Measurements from ENCODE around the gene LAX1. TPM values are rescaled to one million over a fixed set of nuclear protein-coding genes. Genes with fewer than 3 reads are reported as not detected.

LAX1 gene
- total and polyA plus RNA-seq, 4 experiments from 2014 or later: 5.5 to 41.2 (median 38.1) TPM

DNA sequence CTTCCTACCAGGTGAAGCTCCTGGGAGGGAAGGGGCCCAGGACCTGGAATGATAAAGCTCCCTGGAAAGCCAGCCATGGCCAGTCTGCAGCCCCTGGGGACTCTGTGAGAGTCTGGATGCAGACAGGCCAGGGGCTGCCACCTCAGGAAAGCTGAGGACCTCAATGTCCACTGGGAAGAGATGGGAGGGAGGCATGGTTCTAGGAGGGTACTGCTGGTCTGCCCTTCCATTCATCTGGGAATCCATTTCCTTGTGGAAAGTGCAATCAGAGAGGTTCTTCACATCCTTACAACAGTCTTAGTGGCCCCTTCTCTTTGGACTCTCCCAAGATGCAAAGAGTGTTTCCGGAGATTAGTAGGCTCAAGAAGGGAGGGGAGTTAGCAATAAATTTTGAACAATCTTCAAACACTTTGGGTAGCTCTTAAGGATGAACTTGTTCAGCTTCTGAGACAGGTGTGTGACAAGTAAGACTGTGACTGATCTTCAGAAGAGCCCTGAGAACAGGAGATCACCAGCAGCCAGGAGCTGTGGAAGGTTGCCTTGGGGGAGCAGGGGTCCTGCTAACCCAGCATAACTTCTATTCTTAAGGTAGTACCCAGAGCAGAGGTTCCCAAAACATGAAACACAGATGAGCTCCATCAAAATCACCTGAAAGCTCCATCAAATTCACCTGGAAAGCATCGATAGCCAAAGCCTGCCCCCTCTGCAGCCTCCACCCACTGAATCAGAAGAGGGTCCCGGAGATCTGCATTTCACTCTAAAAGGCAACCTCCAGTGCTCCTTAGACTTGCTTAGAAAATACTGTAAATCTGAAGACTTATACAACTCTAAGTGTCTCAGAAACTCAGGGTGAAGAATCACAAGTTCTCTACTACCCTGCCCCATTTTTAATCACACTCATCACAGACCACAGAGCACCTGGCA is 616 bp upstream of the LAX1 start:
- POLR2A ChIA-PET (ENCODE audit: partially characterized antibody): interaction anchor here (0.7 to 4.1 kb wide), 50 partner anchors 9 to 752 kb away, joined by 3 to 69 read pairs (median 5); partner anchors contain the start of genes ATP2B4, ETNK2 and MDM4
- peak in 1 of 5 donors; percentile 24 for DNase-seq
- no peaks in the 10 kb centered on the region for H3K9me3 Mint-ChIP-seq
- H3K27ac Mint-ChIP-seq: peak overlapping the region; percentile 97 to 99 (median 98)
- intact Hi-C loops (cut with micrococcal nuclease): loop anchor here (1.0 to 10.0 kb wide), 8 partner anchors 10 to 437 kb away; partner anchors contain the start of genes ATP2B4, ZBED6 and ZC3H11A
- Histone ChIP-seq H3K9me3 (ENCODE audit: control insufficient read depth in 1 of 2, low read length in 2 of 2) (no peaks in the 10 kb centered on the region), H3K36me3 (ENCODE audit: insufficient read depth, low read length) (peaks cover 5% of the 10 kb centered on the region), H3K27me3 (ENCODE audit: insufficient read depth, low read length) (no peaks in the 10 kb centered on the region), H3K27ac (ENCODE audit: low read depth, low read length) (peak overlapping the region; percentile 90), H3K4me3 (ENCODE audit: low read length in 2 of 2) (peak overlapping the region in 1 of 2 donors; percentile 87), H3K4me1 (ENCODE audit: insufficient read depth, low read length) (peaks cover 55% of the 10 kb centered on the region)
- H3K36me3 Mint-ChIP-seq: peaks cover 10 to 22% of the 10 kb centered on the region in 2 donors
- peaks cover 33 to 65% (median 45%) of the 10 kb centered on the region in 4 donors for H3K4me1 Mint-ChIP-seq
- CTCF ChIA-PET (ENCODE audit: partially characterized antibody): interaction anchor here (0.6 to 3.1 kb wide), 16 partner anchors 12 to 497 kb away, joined by 3 to 21 read pairs (median 4); partner anchors contain the start of gene ATP2B4
- no peaks in the 10 kb centered on the region for H3K27me3 Mint-ChIP-seq
- H3K4me3 Mint-ChIP-seq: peak overlapping the region; percentile 94 to 99 (median 98)

DNA sequence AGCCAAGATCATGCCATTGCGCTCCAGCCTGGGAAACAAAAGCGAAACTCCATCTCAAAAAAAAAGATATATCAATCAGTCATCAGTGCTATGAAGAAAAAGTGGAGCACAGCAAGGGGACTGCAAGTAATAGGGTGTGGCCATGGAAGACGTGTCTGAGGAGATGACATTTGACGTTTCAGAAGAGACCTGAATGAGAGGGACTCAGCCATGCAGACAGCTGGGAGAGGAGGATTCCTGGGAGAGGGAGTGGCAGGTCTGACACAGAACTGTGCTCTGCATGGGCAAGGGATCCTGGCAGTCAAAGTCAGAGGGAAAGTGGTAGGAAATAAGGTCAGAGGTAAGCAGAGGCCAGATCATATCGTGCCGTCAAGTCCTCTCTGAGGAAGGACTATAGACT is 3.3 kb downstream of the LAX1 start:
- Mint-ChIP-seq H3K4me3 (peak overlapping the region; percentile 7 to 82 (median 72)), H3K9me3 (no peaks in the 10 kb centered on the region), H3K27me3 (no peaks in the 10 kb centered on the region), H3K4me1 (peaks cover 34 to 71% (median 49%) of the 10 kb centered on the region in 4 donors), H3K27ac (peak overlapping the region; percentile 43 to 97 (median 94)), H3K36me3 (peaks cover 34 to 48% of the 10 kb centered on the region in 2 donors)
- intact Hi-C loops (cut with micrococcal nuclease): loop anchor here (5.0 to 10.0 kb wide), 3 partner anchors 51 to 441 kb away; no protein-coding TSS in a partner anchor
- Histone ChIP-seq H3K4me3 (ENCODE audit: low read length in 2 of 2) (no peak overlapping the region), H3K27me3 (ENCODE audit: insufficient read depth, low read length) (no peaks in the 10 kb centered on the region), H3K9me3 (ENCODE audit: control insufficient read depth in 1 of 2, low read length in 2 of 2) (no peaks in the 10 kb centered on the region), H3K4me1 (ENCODE audit: insufficient read depth, low read length) (peaks cover 41% of the 10 kb centered on the region), H3K36me3 (ENCODE audit: insufficient read depth, low read length) (peaks cover 23% of the 10 kb centered on the region), H3K27ac (ENCODE audit: low read depth, low read length) (peak overlapping the region; percentile 27)
- peak in 3 of 5 donors; percentile 11 to 28 (median 22) for DNase-seq
- ChIA-PET CTCF (ENCODE audit: partially characterized antibody) (no interaction called here), POLR2A (ENCODE audit: partially characterized antibody) (interaction anchor here (0.7 to 1.1 kb wide), 3 partner anchors 43 to 739 kb away, joined by 3 to 5 read pairs (median 4); no protein-coding TSS in a partner anchor)

DNA sequence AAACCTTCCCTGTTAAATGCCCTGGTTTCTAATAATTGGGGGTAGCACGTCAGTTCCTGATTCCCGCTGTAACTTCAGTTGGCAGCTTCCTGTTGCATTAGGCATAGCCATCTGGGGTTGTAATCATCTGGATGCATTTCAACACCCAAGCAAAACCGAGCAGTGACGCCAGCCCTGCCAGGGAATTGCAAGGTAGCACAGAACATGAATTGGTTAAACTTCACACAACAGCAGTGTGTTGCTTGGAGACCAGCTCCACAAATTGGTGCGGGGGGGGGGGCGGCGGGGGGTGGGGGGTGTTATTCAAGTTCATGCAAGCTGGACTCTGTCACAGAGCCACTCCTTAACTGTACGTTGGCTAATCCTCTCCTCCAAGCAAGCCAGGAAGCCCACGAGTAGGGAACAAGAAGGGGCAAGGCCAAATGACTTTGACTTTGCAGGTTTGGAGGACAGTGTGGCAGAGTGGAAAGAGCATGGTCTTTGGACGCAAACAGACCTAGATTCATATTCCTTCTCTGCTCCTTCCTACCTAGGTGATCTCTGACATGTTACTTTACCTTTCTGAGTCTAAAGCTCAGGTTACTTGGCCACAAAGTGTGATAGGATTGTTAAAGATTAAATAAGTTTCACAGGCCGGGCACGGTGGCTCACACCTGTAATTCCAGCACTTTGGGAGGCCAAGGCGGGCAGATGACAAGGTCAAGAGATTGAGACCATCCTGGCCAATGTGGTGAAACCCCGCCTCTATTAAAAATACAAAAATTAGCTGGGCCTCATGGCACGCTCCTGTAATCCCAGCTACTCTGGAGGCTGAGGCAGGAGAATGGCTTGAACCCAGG is 4.7 kb downstream of the LAX1 start:
- ChIA-PET CTCF (ENCODE audit: partially characterized antibody) (no interaction called here), POLR2A (ENCODE audit: partially characterized antibody) (interaction anchor here (0.6 to 1.1 kb wide), 3 partner anchors 12 to 45 kb away, joined by 3 to 4 read pairs (median 3); no protein-coding TSS in a partner anchor)
- Mint-ChIP-seq H3K4me3 (peak overlapping the region in 6 of 8 donors; percentile 40 to 62 (median 47)), H3K27me3 (no peaks in the 10 kb centered on the region), H3K9me3 (no peaks in the 10 kb centered on the region), H3K36me3 (peaks cover 45 to 60% of the 10 kb centered on the region in 2 donors), H3K27ac (peak overlapping the region; percentile 41 to 97 (median 84)), H3K4me1 (peaks cover 22 to 56% (median 36%) of the 10 kb centered on the region in 4 donors)
- H3K27me3 ChIP-seq (ENCODE audit: insufficient read depth, low read length): no peaks in the 10 kb centered on the region
- peaks cover 35% of the 10 kb centered on the region for H3K36me3 ChIP-seq (ENCODE audit: insufficient read depth, low read length)
- H3K4me1 ChIP-seq (ENCODE audit: insufficient read depth, low read length): peaks cover 26% of the 10 kb centered on the region
- H3K27ac ChIP-seq (ENCODE audit: low read depth, low read length): no peak overlapping the region
- H3K4me3 ChIP-seq (ENCODE audit: low read length in 2 of 2): no peak overlapping the region
- DNase-seq: no peak
- intact Hi-C loops (cut with micrococcal nuclease): loop anchor here (5.0 to 10.0 kb wide), 3 partner anchors 52 to 442 kb away; no protein-coding TSS in a partner anchor
- no peaks in the 10 kb centered on the region for H3K9me3 ChIP-seq (ENCODE audit: control insufficient read depth in 1 of 2, low read length in 2 of 2)

DNA sequence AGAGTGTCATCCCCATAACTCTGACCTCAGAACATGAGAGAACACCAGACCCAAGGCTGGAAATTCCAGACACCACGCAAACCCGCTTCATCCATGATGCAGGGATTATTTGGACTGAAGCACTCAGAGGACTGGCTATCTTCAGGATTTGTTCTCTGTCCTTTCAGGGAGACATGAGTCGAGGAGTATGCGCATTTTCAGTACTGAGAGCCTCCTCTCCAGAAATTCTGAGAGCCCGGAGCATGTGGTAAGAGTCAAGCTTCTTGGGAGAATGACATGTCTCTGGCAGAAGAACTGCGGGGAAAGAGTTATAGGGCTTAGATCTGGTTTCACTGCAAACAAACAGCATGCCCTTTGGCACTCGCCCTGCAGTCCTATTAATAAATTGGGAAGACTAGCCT is 6.9 kb downstream of the LAX1 start:
- Mint-ChIP-seq H3K27ac (peak overlapping the region in 1 of 7 donors; percentile 27), H3K36me3 (peaks cover 64 to 67% of the 10 kb centered on the region in 2 donors), H3K4me3 (no peak overlapping the region), H3K27me3 (no peaks in the 10 kb centered on the region), H3K4me1 (peaks cover 28 to 54% (median 31%) of the 10 kb centered on the region in 4 donors), H3K9me3 (no peaks in the 10 kb centered on the region)
- intact Hi-C loops (cut with micrococcal nuclease): no loop called here
- ChIA-PET CTCF (ENCODE audit: partially characterized antibody) (no interaction called here), POLR2A (ENCODE audit: partially characterized antibody) (interaction anchor here (0.7 kb wide), 1 partner anchor 25 kb away, joined by 4 read pairs; no protein-coding TSS in a partner anchor)
- no peaks in the 10 kb centered on the region for H3K27me3 ChIP-seq (ENCODE audit: insufficient read depth, low read length)
- H3K36me3 ChIP-seq (ENCODE audit: insufficient read depth, low read length): peaks cover 45% of the 10 kb centered on the region
- no peak overlapping the region for H3K27ac ChIP-seq (ENCODE audit: low read depth, low read length)
- no peak overlapping the region for H3K4me3 ChIP-seq (ENCODE audit: low read length in 2 of 2)
- DNase-seq: no peak
- H3K9me3 ChIP-seq (ENCODE audit: control insufficient read depth in 1 of 2, low read length in 2 of 2): no peaks in the 10 kb centered on the region
- peaks cover 21% of the 10 kb centered on the region for H3K4me1 ChIP-seq (ENCODE audit: insufficient read depth, low read length)

DNA sequence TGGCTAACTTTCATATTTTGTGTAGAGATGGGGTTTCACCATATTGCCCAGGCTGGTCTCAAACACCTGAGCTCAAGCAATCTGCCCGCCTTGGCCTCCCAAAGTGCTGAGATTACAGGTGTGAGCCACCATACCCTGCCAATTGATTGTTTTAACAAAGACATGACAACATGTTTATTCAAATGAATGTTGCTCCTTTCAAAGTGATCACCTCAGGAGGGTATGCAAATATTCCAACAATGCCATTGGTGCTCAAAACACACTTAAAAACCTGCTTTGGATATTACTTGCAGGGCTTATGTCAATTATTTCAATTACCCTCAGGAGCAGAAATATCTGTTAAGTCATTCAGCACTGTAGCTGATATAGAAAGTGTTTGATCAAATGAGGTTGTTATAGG is 7.9 kb downstream of the LAX1 start:
- intact Hi-C loops (cut with micrococcal nuclease): no loop called here
- Mint-ChIP-seq H3K4me1 (peaks cover 24 to 46% (median 30%) of the 10 kb centered on the region in 4 donors), H3K4me3 (no peak overlapping the region), H3K27ac (peak overlapping the region in 4 of 7 donors; percentile 23 to 73 (median 64)), H3K9me3 (no peaks in the 10 kb centered on the region), H3K36me3 (peaks cover 65 to 68% of the 10 kb centered on the region in 2 donors), H3K27me3 (no peaks in the 10 kb centered on the region)
- no peak for DNase-seq
- ChIA-PET CTCF (ENCODE audit: partially characterized antibody) (no interaction called here), POLR2A (ENCODE audit: partially characterized antibody) (interaction anchor here (1.8 kb wide), 1 partner anchor 8 kb away, joined by 9 read pairs; the partner anchor contains the start of gene LAX1)
- no peak overlapping the region for H3K27ac ChIP-seq (ENCODE audit: low read depth, low read length)
- H3K4me1 ChIP-seq (ENCODE audit: insufficient read depth, low read length): peaks cover 12% of the 10 kb centered on the region
- H3K36me3 ChIP-seq (ENCODE audit: insufficient read depth, low read length): peaks cover 45% of the 10 kb centered on the region
- H3K9me3 ChIP-seq (ENCODE audit: control insufficient read depth in 1 of 2, low read length in 2 of 2): no peaks in the 10 kb centered on the region
- no peaks in the 10 kb centered on the region for H3K27me3 ChIP-seq (ENCODE audit: insufficient read depth, low read length)
- H3K4me3 ChIP-seq (ENCODE audit: low read length in 2 of 2): no peak overlapping the region

DNA sequence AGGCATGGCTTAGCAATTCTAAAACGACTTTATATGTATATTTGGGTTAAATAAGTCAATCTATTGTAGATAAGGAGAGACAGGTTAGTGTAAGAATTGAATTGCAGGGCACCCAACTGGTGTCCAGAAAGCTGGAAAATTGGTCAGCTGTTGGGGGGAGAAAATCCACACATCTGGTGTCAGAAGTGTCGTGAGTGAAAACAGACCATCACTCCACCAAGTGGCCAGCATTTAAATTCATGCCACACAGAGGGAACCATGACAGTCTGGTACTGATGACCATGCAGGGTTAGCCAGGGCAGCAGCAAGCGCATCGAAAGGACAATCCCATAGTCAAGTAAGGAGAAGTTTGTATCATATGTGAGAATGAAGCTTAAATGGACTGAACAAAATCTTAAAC is 11.7 kb downstream of the LAX1 start:
- Histone ChIP-seq H3K4me1 (ENCODE audit: insufficient read depth, low read length) (no peaks in the 10 kb centered on the region), H3K36me3 (ENCODE audit: insufficient read depth, low read length) (peaks cover 28% of the 10 kb centered on the region), H3K27me3 (ENCODE audit: insufficient read depth, low read length) (no peaks in the 10 kb centered on the region), H3K27ac (ENCODE audit: low read depth, low read length) (no peak overlapping the region), H3K9me3 (ENCODE audit: control insufficient read depth in 1 of 2, low read length in 2 of 2) (no peaks in the 10 kb centered on the region), H3K4me3 (ENCODE audit: low read length in 2 of 2) (no peak overlapping the region)
- Mint-ChIP-seq H3K9me3 (no peaks in the 10 kb centered on the region), H3K4me3 (no peak overlapping the region), H3K27me3 (no peaks in the 10 kb centered on the region), H3K4me1 (peaks cover 5 to 11% (median 6%) of the 10 kb centered on the region in 4 donors), H3K36me3 (peaks cover 42 to 47% of the 10 kb centered on the region in 2 donors), H3K27ac (peak overlapping the region in 6 of 7 donors; percentile 30 to 54 (median 36))
- ChIA-PET CTCF (ENCODE audit: partially characterized antibody) (interaction anchor here (0.8 to 2.3 kb wide), 6 partner anchors 12 to 273 kb away, joined by 3 to 15 read pairs (median 6); partner anchors contain the start of gene LAX1), POLR2A (ENCODE audit: partially characterized antibody) (interaction anchor here (1.1 to 3.1 kb wide), 3 partner anchors 11 to 124 kb away, joined by 3 to 23 read pairs (median 3); partner anchors contain the start of gene LAX1)
- intact Hi-C loops (cut with micrococcal nuclease): no loop called here
- no peak for DNase-seq
